Type B pancreatic cell (in vitro differentiated cells): Measurements from ENCODE around the gene LYST. TPM values are rescaled to one million over a fixed set of nuclear protein-coding genes. Genes with fewer than 3 reads are reported as not detected.

Source experiments
- DNase-seq: peaks from one replicate; pipeline ENCODE4 v3.0.0; 2021; ENCODE audit warnings: mixed read lengths; ENCODE audit not compliant: unreplicated experiment; ENCODE audit errors: extremely low spot score
- H3K27ac Mint-ChIP-seq: 2 replicates; pipeline ENCODE4 v1.8.0; 2021; ENCODE audit warnings: mild to moderate bottlenecking, mixed read lengths
- H3K27me3 Mint-ChIP-seq: 2 replicates; pipeline ENCODE4 v1.8.0; 2021; ENCODE audit warnings: mixed read lengths
- H3K36me3 Mint-ChIP-seq: 2 replicates; pipeline ENCODE4 v1.8.0; 2021; ENCODE audit warnings: mixed read lengths
- H3K4me1 Mint-ChIP-seq: one replicate; pipeline ENCODE4 v1.8.0; 2021; ENCODE audit warnings: mixed read lengths; ENCODE audit not compliant: unreplicated experiment
- H3K4me3 Mint-ChIP-seq: 2 replicates; pipeline ENCODE4 v1.8.0; 2021; ENCODE audit warnings: mild to moderate bottlenecking, mixed read lengths
- H3K9me3 Mint-ChIP-seq: 2 replicates; pipeline ENCODE4 v1.8.0; 2021; ENCODE audit warnings: mixed read lengths
- CTCF ChIP-seq: fragments of 200-600 bp; sonication (generic); conservative IDR thresholded peaks from 2 replicates; pipeline ENCODE4 v1.5.0; 2021; ENCODE audit warnings: antibody characterized with exemption, mild to moderate bottlenecking
- total RNA-seq: library from RNA; stranded (reverse); gene quantifications from 2 replicates; pipeline ENCODE4 v1.2.1, GENCODE V29; 2021; ENCODE audit warnings: low replicate concordance

LYST gene
- total RNA-seq, 1 donor from 2014 or later = 9.7 TPM

GRCh38 chr1:235781807-235782206 lies 84.9 kb downstream of the LYST start:
- TF ChIP-seq CTCF = no peak
- no peak overlapping the region for H3K4me3 Mint-ChIP-seq
- H3K27me3 Mint-ChIP-seq = no peaks in the 10 kb centered on the region
- no peak for DNase-seq
- H3K27ac Mint-ChIP-seq = no peak overlapping the region
- no peaks in the 10 kb centered on the region for H3K36me3 Mint-ChIP-seq
- no peaks in the 10 kb centered on the region for H3K4me1 Mint-ChIP-seq
- H3K9me3 Mint-ChIP-seq = no peaks in the 10 kb centered on the region

- Mint-ChIP-seq H3K4me3 (no peak overlapping the region), H3K27ac (no peak overlapping the region), H3K4me1 (no peaks in the 10 kb centered on the region), H3K36me3 (no peaks in the 10 kb centered on the region), H3K27me3 (no peaks in the 10 kb centered on the region), H3K9me3 (no peaks in the 10 kb centered on the region)
- TF ChIP-seq CTCF = no peak
- no peak for DNase-seq
These were observed 86.9 kb downstream of the LYST start for GRCh38 chr1:235779770-235780169.

- no peak overlapping the region for H3K4me3 Mint-ChIP-seq
- no peaks in the 10 kb centered on the region for H3K9me3 Mint-ChIP-seq
- H3K4me1 Mint-ChIP-seq = no peaks in the 10 kb centered on the region
- H3K36me3 Mint-ChIP-seq = no peaks in the 10 kb centered on the region
- H3K27me3 Mint-ChIP-seq = no peaks in the 10 kb centered on the region
- H3K27ac Mint-ChIP-seq = no peak overlapping the region
- no peak for DNase-seq
- TF ChIP-seq CTCF = no peak
These were observed 90.3 kb downstream of the LYST start for GRCh38 chr1:235776396-235776795.

GRCh38 chr1:235775246-235775860 lies 91.4 kb downstream of the LYST start:
- DNase-seq = no peak
- no peak for TF ChIP-seq CTCF
- Mint-ChIP-seq H3K27ac (no peak overlapping the region), H3K4me1 (no peaks in the 10 kb centered on the region), H3K27me3 (no peaks in the 10 kb centered on the region), H3K9me3 (no peaks in the 10 kb centered on the region), H3K4me3 (no peak overlapping the region), H3K36me3 (no peaks in the 10 kb centered on the region)

- no peaks in the 10 kb centered on the region for H3K27me3 Mint-ChIP-seq
- H3K9me3 Mint-ChIP-seq = no peaks in the 10 kb centered on the region
- H3K4me1 Mint-ChIP-seq = no peaks in the 10 kb centered on the region
- no peak for DNase-seq
- H3K36me3 Mint-ChIP-seq = no peaks in the 10 kb centered on the region
- H3K4me3 Mint-ChIP-seq = no peak overlapping the region
- no peak overlapping the region for H3K27ac Mint-ChIP-seq
- no peak for TF ChIP-seq CTCF
These were observed 98.9 kb downstream of the LYST start for GRCh38 chr1:235767795-235768194.
